ENCODE results near the gene TTC21A. TPM values are rescaled to one million over a fixed set of nuclear protein-coding genes. Genes with fewer than 3 reads are reported as not detected.

The TTC21A gene
- total and polyA plus RNA-seq, 2 of the 13 experiments (the other 11 are each of a cell fraction or from before 2014, with no cell fraction given) = 0.31 to 1.5 TPM

DNA sequence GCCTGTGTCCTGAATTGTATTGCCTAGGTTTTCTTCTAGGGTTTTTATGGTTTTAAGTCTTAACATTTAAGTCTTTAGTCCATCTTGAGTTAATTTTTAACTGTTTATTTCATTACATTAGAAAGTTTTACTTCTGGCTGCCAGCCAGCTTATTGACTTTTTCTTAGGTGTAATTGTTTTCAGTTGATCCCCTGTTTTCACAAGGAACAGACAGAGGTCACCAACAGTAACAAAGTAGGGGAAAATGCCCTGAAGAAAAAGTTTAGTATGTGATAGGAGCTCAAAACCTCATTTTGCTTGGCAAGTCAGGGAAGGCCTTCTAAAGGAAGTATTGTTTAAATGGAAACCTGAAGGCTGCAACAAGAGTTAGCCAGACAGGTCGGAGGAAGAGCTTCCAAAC is 45.3 kb upstream of the TTC21A start:
- intact Hi-C loops (cut with micrococcal nuclease; ENCODE audit: unreplicated experiment) = no loop called here

More for the DNA sequence above, 45.3 kb upstream of the TTC21A start:
- Histone ChIP-seq H2AFZ (ENCODE audit: low read length) (no peak overlapping the region), H3K27ac (ENCODE audit: extremely low read length, insufficient read depth, low read length) (no peak overlapping the region), H3K4me3 (replicated peaks in 1 of 3; ENCODE audit: insufficient read depth in 1 of 3, low read depth in 2 of 3, low read length in 3 of 3) (no peak overlapping the region), H3K36me3 (replicated peaks in 1 of 2; ENCODE audit: control insufficient read depth in 1 of 2, insufficient read depth in 2 of 2, low read length in 2 of 2) (peaks cover 0 to 23% of the 10 kb centered on the region in 2 experiments; a peak in 4 of 5 replicates), H4K20me1 (ENCODE audit: insufficient read depth, low read length) (peaks cover 24% of the 10 kb centered on the region; the same call in 1 of the 2 replicates), H3K4me2 (ENCODE audit: low read depth, low read length) (no peak overlapping the region), H3K79me2 (ENCODE audit: insufficient read depth, low read length) (peaks cover 42% of the 10 kb centered on the region), H3K27me3 (ENCODE audit: control insufficient read depth in 1 of 2, insufficient read depth in 2 of 2, low read length in 2 of 2) (no peaks in the 10 kb centered on the region), H3K9me3 (ENCODE audit: low read length) (no peaks in the 10 kb centered on the region), H3K4me1 (ENCODE audit: insufficient read depth, low read length) (peaks cover 12% of the 10 kb centered on the region), H3K9ac (ENCODE audit: insufficient read depth, low read depth, low read length) (no peak overlapping the region)
- POLR2A ChIA-PET = interaction anchor here (0.9 kb wide), 1 partner anchor 11 kb away, joined by 3 read pairs; no protein-coding TSS in a partner anchor
- no TSS peak for BruUV-seq (replicated peaks)
- DNase-seq (ENCODE audit: low spot score) (no peak), ATAC-seq (no peak), FAIRE-seq (no peak)
- CTCF ChIA-PET (ENCODE audit: low intra/inter-chr PET ratio, low total read pairs) = no interaction called here
- in situ Hi-C loops (cut with HindIII; ENCODE audit: extremely low pct_ligation_motif_present, low pct_unique_long_range_greater_than_20kb) = no loop called here
- no peak for TF ChIP-seq ZNF83 (CRISPR knock-in tag; IDR thresholded peaks at IDR 0.05; ENCODE audit: borderline replicate concordance)
- TF ChIP-seq ZBTB7B (CRISPR knock-in tag; IDR thresholded peaks at IDR 0.05) = no peak
- no peak for TF ChIP-seq ZNF766 (CRISPR knock-in tag; IDR thresholded peaks at IDR 0.05; ENCODE audit: borderline replicate concordance)
- TF ChIP-seq HOXD1 (CRISPR knock-in tag; IDR thresholded peaks at IDR 0.05) = no peak
- TF ChIP-seq EED (CRISPR knock-in tag; IDR thresholded peaks at IDR 0.05) = no peak
- no peak for TF ChIP-seq ZNF678 (CRISPR knock-in tag; IDR thresholded peaks at IDR 0.05)
- no peak for TF ChIP-seq FIP1L1 (IDR thresholded peaks at IDR 0.05; ENCODE audit: borderline replicate concordance, insufficient read depth, low read depth, low read length)
- no peak for TF ChIP-seq ZNF570 (CRISPR knock-in tag; IDR thresholded peaks at IDR 0.05; ENCODE audit: borderline replicate concordance)
- TF ChIP-seq CEBPG (CRISPR knock-in tag; IDR thresholded peaks at IDR 0.05) = no peak
- no peak for TF ChIP-seq NFIB (CRISPR knock-in tag; IDR thresholded peaks at IDR 0.05; ENCODE audit: borderline replicate concordance)
- no peak for TF ChIP-seq ZNF34 (CRISPR knock-in tag; IDR thresholded peaks at IDR 0.05; ENCODE audit: borderline replicate concordance)
- no peak for TF ChIP-seq YEATS2 (CRISPR knock-in tag; IDR thresholded peaks at IDR 0.05; ENCODE audit: borderline replicate concordance)
- TF ChIP-seq, protein P1, sequence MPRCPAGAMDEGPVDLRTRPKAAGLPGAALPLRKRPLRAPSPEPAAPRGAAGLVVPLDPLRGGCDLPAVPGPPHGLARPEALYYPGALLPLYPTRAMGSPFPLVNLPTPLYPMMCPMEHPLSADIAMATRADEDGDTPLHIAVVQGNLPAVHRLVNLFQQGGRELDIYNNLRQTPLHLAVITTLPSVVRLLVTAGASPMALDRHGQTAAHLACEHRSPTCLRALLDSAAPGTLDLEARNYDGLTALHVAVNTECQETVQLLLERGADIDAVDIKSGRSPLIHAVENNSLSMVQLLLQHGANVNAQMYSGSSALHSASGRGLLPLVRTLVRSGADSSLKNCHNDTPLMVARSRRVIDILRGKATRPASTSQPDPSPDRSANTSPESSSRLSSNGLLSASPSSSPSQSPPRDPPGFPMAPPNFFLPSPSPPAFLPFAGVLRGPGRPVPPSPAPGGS (CRISPR knock-in tag; IDR thresholded peaks at IDR 0.05) = no peak
- TF ChIP-seq, protein P2, sequence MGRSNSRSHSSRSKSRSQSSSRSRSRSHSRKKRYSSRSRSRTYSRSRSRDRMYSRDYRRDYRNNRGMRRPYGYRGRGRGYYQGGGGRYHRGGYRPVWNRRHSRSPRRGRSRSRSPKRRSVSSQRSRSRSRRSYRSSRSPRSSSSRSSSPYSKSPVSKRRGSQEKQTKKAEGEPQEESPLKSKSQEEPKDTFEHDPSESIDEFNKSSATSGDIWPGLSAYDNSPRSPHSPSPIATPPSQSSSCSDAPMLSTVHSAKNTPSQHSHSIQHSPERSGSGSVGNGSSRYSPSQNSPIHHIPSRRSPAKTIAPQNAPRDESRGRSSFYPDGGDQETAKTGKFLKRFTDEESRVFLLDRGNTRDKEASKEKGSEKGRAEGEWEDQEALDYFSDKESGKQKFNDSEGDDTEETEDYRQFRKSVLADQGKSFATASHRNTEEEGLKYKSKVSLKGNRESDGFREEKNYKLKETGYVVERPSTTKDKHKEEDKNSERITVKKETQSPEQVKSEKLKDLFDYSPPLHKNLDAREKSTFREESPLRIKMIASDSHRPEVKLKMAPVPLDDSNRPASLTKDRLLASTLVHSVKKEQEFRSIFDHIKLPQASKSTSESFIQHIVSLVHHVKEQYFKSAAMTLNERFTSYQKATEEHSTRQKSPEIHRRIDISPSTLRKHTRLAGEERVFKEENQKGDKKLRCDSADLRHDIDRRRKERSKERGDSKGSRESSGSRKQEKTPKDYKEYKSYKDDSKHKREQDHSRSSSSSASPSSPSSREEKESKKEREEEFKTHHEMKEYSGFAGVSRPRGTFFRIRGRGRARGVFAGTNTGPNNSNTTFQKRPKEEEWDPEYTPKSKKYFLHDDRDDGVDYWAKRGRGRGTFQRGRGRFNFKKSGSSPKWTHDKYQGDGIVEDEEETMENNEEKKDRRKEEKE (IDR thresholded peaks at IDR 0.05) = no peak
- TF ChIP-seq ZNF354B (CRISPR knock-in tag; IDR thresholded peaks at IDR 0.05) = no peak
- TF ChIP-seq PAX8 (CRISPR knock-in tag; IDR thresholded peaks at IDR 0.05; ENCODE audit: borderline replicate concordance) = no peak
- no peak for TF ChIP-seq PHF20 (CRISPR knock-in tag; IDR thresholded peaks at IDR 0.05)
- 80% methylated on average over 1 of the region's 1 CpG for WGBS (ENCODE audit: low lambda C conversion rate)

Data from HepG2 (cell line).